HCT116 (cell line): ENCODE results near the gene SHISA3. TPM values are rescaled to one million over a fixed set of nuclear protein-coding genes. Genes with fewer than 3 reads are reported as not detected.

Source experiments
- ATAC-seq: fragments of 200-7000 bp; cut with Tn5 transposase; 2 replicates; pipeline ENCODE4 v1.9.1; 2020; ENCODE audit warnings: mild to moderate bottlenecking, moderate library complexity
- BruUV-seq: library from RNA; stranded (reverse); fragments of 400-500 nt; replicated peaks from 2 replicates; lab custom pipeline; 2021; lab: Mats Ljungman, UMichigan
- CTCF ChIA-PET: fragments of 300-600 bp; sonication (Branson Sonifier 250); formaldehyde crosslinking; loops from one replicate; lab custom pipeline; 2021; ENCODE audit warnings: antibody characterized with exemption; lab: Charles Lee
- POLR2A ChIA-PET: fragments of 300-600, 350-600 bp; sonication (Branson Sonifier 250); formaldehyde crosslinking; loops from one replicate; lab custom pipeline; 2021; ENCODE audit warnings: antibody characterized with exemption; lab: Charles Lee
- RAD21 ChIA-PET, 2 experiments: fragments of 300-600 bp; sonication (Branson Sonifier 250); formaldehyde crosslinking; loops; one replicate each; lab custom pipeline; 2023; ENCODE audit warnings: low total read pairs in 2 of 2; ENCODE audit not compliant: uncharacterized antibody in 2 of 2, unreplicated experiment in 2 of 2, low non-redundant PET in 1 of 2; lab: Charles Lee
- DNase-seq: peaks from one replicate; pipeline ENCODE4 v3.0.0-alpha.2; 2010; ENCODE audit warnings: low read depth, low spot score
- H2AFZ ChIP-seq: fragments of 200-600 bp; shearing (Covaris generic), sonication (generic); 2 replicates; pipeline ENCODE4 v1.6.1; 2017; ENCODE audit warnings: low read depth, mixed run types, mixed read lengths, antibody characterized with exemption, low read length; ENCODE audit not compliant: poor library complexity, severe bottlenecking
- H3K27ac ChIP-seq: 2 replicates; pipeline ENCODE4 v1.5.1; 2012; ENCODE audit warnings: low read depth, low read length
- H3K27me3 ChIP-seq: fragments of 200-600 bp; sonication (generic); 2 replicates; pipeline ENCODE4 v1.6.1; 2016; ENCODE audit warnings: mixed run types, low read length, mixed read lengths; ENCODE audit not compliant: insufficient read depth
- H3K36me3 ChIP-seq, 2 experiments: fragments of 200-500 bp in 1 of 2; fragments of 200-600 bp in 1 of 2; sonication (Bioruptor generic) in 1 of 2; sonication (generic) in 1 of 2; 2 replicates each; pipeline versions ENCODE4 v1.5.1 to v1.6.1; 2014 to 2016; ENCODE audit warnings: low read length in 2 of 2, inconsistent platforms in 1 of 2, mixed read lengths in 1 of 2, mixed run types in 1 of 2; ENCODE audit not compliant: insufficient read depth in 2 of 2, control insufficient read depth in 1 of 2
- H3K4me1 ChIP-seq, 2 experiments: fragments of 200-600 bp in 1 of 2; sonication (generic) in 1 of 2; 2 replicates each; pipeline versions ENCODE4 v1.5.1 to v1.6.1; 2012 to 2017; ENCODE audit warnings: low read length in 2 of 2, inconsistent platforms in 1 of 2, mild to moderate bottlenecking in 1 of 2, mixed read lengths in 1 of 2, mixed run types in 1 of 2, moderate library complexity in 1 of 2; ENCODE audit not compliant: insufficient read depth in 2 of 2, control insufficient read depth in 1 of 2
- H3K4me2 ChIP-seq: fragments of 200-600 bp; sonication (generic); 2 replicates; pipeline ENCODE4 v1.6.1; 2017; ENCODE audit warnings: mixed run types, low read length, mixed read lengths
- H3K4me3 ChIP-seq, 2 experiments: fragments of 200-600 bp in 1 of 2; sonication (generic) in 1 of 2; replicated peaks in 1 of 2; 2 replicates each; pipeline ENCODE4 v1.5.1; 2011 to 2016; ENCODE audit warnings: low read length in 2 of 2, control low read depth in 1 of 2, low read depth in 1 of 2, mild to moderate bottlenecking in 1 of 2, mixed read lengths in 1 of 2, mixed run types in 1 of 2
- H3K79me2 ChIP-seq: fragments of 200-600 bp; sonication (generic); 2 replicates; pipeline ENCODE4 v1.6.1; 2017; ENCODE audit warnings: mild to moderate bottlenecking, mixed run types, low read length, moderate library complexity, mixed read lengths; ENCODE audit not compliant: insufficient read depth
- H3K9ac ChIP-seq: fragments of 200-600 bp; sonication (generic); 2 replicates; pipeline ENCODE4 v1.6.1; 2016; ENCODE audit warnings: low read length, mixed read lengths
- H3K9me2 ChIP-seq: fragments of 200-600 bp; sonication (generic), shearing (Covaris generic); 2 replicates; pipeline ENCODE4 v1.6.1; 2017; ENCODE audit warnings: mixed run types, mild to moderate bottlenecking, moderate library complexity; ENCODE audit not compliant: insufficient read depth
- H3K9me3 ChIP-seq, 2 experiments: fragments of 200-500 bp in 1 of 2; fragments of 200-600 bp in 1 of 2; sonication (Bioruptor generic) in 1 of 2; sonication (generic) in 1 of 2; 2 replicates each; pipeline ENCODE4 v1.6.1; 2014 to 2017; ENCODE audit warnings: low read length in 2 of 2, mixed read lengths in 2 of 2, inconsistent platforms in 1 of 2, low read depth in 1 of 2, mild to moderate bottlenecking in 1 of 2, mixed run types in 1 of 2, moderate library complexity in 1 of 2; ENCODE audit not compliant: control insufficient read depth in 1 of 2, insufficient read depth in 1 of 2
- H4K20me1 ChIP-seq: fragments of 200-600 bp; sonication (generic), shearing (Covaris generic); 2 replicates; pipeline ENCODE4 v1.6.1; 2017; ENCODE audit warnings: mixed run types, mild to moderate bottlenecking, moderate library complexity; ENCODE audit not compliant: insufficient read depth
- CBX3 ChIP-seq: IDR thresholded peaks from 2 replicates; pipeline ENCODE4 v1.6.1; 2012; ENCODE audit warnings: low read depth
- ELF1 ChIP-seq: IDR thresholded peaks from 2 replicates; pipeline ENCODE4 v1.6.1; 2012; ENCODE audit warnings: low read depth, borderline replicate concordance
- EZH2 ChIP-seq: fragments of 200-600 bp; sonication (generic); IDR thresholded peaks from 2 replicates; pipeline ENCODE4 v1.6.1; 2017; ENCODE audit warnings: antibody characterized with exemption, mixed run types
- FOSL1 ChIP-seq: IDR thresholded peaks from 2 replicates; pipeline ENCODE4 v1.6.1; 2012; ENCODE audit warnings: low read depth
- JUND ChIP-seq: IDR thresholded peaks from 2 replicates; pipeline ENCODE4 v1.6.1; 2012
- POLR2A ChIP-seq: IDR thresholded peaks from 2 replicates; pipeline ENCODE4 v1.7.0; 2011; ENCODE audit warnings: borderline replicate concordance; ENCODE audit not compliant: insufficient read depth, insufficient read length; ENCODE audit errors: extremely low read depth
- POLR2AphosphoS5 ChIP-seq: IDR thresholded peaks from 2 replicates; pipeline ENCODE4 v1.6.1; 2011; ENCODE audit warnings: mild to moderate bottlenecking, low read depth, low read length, moderate library complexity
- RAD21 ChIP-seq: IDR thresholded peaks from 2 replicates; pipeline ENCODE4 v1.6.1; 2012; ENCODE audit warnings: low read depth, mild to moderate bottlenecking
- SP1 ChIP-seq: IDR thresholded peaks from 2 replicates; pipeline ENCODE4 v1.6.1; 2012; ENCODE audit warnings: low read depth
- intact Hi-C: fragments of 100-400 bp; cut with micrococcal nuclease; formaldehyde crosslinking; loops from 2 replicates; pipeline ENCODE4 v1.10.0; 2022
- total RNA-seq: library from RNA; stranded (reverse); gene quantifications from one replicate; pipeline ENCODE4 v1.2.1, GENCODE V29; 2021; ENCODE audit not compliant: unreplicated experiment
- TF ChIP-seq, protein P1 (sequence below): IDR thresholded peaks from 2 replicates; pipeline ENCODE4 v1.6.1; 2011; ENCODE audit warnings: mild to moderate bottlenecking, low read length, moderate library complexity; ENCODE audit not compliant: insufficient replicate concordance; ENCODE audit errors: extremely low read depth
- TF ChIP-seq, protein P2 (sequence below): IDR thresholded peaks from 2 replicates; pipeline ENCODE4 v1.6.1; 2012; ENCODE audit warnings: low read depth
- TF ChIP-seq, protein P3 (sequence below): IDR thresholded peaks from 2 replicates; pipeline ENCODE4 v1.6.1; 2012

The SHISA3 gene
- total RNA-seq, 1 experiment from 2014 or later = not detected

DNA sequence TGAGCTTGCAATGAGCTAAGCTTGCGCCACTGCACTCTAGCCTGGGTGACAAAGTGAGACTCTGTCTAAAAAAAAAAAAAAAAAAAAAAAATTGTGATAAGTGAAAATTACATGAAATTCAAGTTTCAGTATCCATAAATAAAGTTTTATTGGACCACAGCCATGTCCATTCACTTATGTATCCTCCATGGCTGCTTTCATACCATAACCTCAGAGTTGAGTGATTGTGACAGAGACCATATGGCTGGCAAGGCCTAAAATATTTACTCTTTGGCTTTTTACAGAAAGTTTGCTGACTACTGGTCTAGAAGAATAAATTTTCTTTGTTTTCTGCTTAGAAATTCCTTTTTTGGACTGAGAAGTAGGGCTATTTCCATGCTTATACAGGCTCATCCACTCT, 11.8 kb upstream of the SHISA3 start:
- BruUV-seq = no TSS peak
- RAD21 ChIA-PET = no interaction called here

DNA sequence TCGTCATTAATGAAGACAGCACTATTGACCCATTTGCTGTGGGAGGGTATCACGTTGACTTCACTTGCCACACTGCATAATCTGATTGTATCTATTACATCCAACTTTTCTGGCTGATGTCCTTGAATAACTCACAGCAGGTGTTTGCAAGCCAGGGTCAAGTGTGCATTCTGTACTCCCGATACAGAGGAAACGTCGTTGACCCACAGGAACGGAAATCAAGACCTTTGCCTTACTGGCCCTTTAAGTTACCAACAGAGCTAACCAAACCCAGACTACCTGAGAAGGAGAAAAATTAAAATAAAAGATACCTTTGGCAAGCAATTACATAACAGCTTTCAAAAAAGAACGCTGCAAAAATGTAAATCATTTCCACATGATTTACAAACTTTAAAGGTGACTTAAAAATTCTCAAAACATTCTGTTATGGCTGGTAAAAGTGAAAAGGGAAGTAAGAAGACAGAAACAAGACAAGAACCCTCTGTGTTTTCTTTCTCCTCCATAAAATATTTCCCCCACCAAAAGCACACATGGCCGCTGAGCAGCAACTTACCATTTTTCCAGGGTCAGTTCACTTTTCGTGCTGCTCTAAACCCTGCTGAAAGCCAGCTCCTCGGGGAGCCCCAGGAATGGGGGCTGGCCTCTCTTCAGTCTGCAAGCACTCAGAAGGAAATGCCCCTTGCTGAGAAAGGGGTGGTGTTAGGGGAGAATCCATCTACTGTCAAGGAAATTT, 6.5 kb upstream of the SHISA3 start:
- BruUV-seq = no TSS peak
- intact Hi-C loops = no loop called here
- Histone ChIP-seq H3K9me3 (no peaks in the 10 kb centered on the region), H3K27ac (no peak overlapping the region), H3K27me3 (no peaks in the 10 kb centered on the region), H2AFZ (no peak overlapping the region), H3K9ac (no peak overlapping the region), H3K9me2 (no peaks in the 10 kb centered on the region), H3K4me2 (no peak overlapping the region), H4K20me1 (no peaks in the 10 kb centered on the region), H3K79me2 (no peaks in the 10 kb centered on the region), H3K36me3 (no peaks in the 10 kb centered on the region), H3K4me1 (no peaks in the 10 kb centered on the region), H3K4me3 (no peak overlapping the region)
- ChIA-PET POLR2A (no interaction called here), CTCF (no interaction called here), RAD21 (no interaction called here)
- no peak for TF ChIP-seq CBX3
- no peak for TF ChIP-seq ELF1
- TF ChIP-seq FOSL1 = no peak
- TF ChIP-seq SP1 = no peak
- TF ChIP-seq POLR2AphosphoS5 = no peak
- TF ChIP-seq, protein P1, sequence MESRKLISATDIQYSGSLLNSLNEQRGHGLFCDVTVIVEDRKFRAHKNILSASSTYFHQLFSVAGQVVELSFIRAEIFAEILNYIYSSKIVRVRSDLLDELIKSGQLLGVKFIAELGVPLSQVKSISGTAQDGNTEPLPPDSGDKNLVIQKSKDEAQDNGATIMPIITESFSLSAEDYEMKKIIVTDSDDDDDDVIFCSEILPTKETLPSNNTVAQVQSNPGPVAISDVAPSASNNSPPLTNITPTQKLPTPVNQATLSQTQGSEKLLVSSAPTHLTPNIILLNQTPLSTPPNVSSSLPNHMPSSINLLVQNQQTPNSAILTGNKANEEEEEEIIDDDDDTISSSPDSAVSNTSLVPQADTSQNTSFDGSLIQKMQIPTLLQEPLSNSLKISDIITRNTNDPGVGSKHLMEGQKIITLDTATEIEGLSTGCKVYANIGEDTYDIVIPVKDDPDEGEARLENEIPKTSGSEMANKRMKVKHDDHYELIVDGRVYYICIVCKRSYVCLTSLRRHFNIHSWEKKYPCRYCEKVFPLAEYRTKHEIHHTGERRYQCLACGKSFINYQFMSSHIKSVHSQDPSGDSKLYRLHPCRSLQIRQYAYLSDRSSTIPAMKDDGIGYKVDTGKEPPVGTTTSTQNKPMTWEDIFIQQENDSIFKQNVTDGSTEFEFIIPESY = no peak
- TF ChIP-seq POLR2A = no peak
- no peak for TF ChIP-seq EZH2
- TF ChIP-seq RAD21 = no peak
- TF ChIP-seq, protein P2, sequence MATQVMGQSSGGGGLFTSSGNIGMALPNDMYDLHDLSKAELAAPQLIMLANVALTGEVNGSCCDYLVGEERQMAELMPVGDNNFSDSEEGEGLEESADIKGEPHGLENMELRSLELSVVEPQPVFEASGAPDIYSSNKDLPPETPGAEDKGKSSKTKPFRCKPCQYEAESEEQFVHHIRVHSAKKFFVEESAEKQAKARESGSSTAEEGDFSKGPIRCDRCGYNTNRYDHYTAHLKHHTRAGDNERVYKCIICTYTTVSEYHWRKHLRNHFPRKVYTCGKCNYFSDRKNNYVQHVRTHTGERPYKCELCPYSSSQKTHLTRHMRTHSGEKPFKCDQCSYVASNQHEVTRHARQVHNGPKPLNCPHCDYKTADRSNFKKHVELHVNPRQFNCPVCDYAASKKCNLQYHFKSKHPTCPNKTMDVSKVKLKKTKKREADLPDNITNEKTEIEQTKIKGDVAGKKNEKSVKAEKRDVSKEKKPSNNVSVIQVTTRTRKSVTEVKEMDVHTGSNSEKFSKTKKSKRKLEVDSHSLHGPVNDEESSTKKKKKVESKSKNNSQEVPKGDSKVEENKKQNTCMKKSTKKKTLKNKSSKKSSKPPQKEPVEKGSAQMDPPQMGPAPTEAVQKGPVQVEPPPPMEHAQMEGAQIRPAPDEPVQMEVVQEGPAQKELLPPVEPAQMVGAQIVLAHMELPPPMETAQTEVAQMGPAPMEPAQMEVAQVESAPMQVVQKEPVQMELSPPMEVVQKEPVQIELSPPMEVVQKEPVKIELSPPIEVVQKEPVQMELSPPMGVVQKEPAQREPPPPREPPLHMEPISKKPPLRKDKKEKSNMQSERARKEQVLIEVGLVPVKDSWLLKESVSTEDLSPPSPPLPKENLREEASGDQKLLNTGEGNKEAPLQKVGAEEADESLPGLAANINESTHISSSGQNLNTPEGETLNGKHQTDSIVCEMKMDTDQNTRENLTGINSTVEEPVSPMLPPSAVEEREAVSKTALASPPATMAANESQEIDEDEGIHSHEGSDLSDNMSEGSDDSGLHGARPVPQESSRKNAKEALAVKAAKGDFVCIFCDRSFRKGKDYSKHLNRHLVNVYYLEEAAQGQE = no peak
- ATAC-seq = no peak
- DNase-seq = no peak

More for the DNA sequence above, 11.8 kb upstream of the SHISA3 start:
- Histone ChIP-seq H3K36me3 (no peaks in the 10 kb centered on the region), H3K27ac (no peak overlapping the region), H3K79me2 (no peaks in the 10 kb centered on the region), H4K20me1 (no peaks in the 10 kb centered on the region), H3K4me1 (no peaks in the 10 kb centered on the region), H3K4me2 (no peak overlapping the region), H3K9me3 (no peaks in the 10 kb centered on the region), H3K9ac (no peak overlapping the region), H2AFZ (no peak overlapping the region)
- DNase-seq (no peak), ATAC-seq (no peak)
- POLR2A ChIA-PET = no interaction called here
- TF ChIP-seq JUND = no peak
- TF ChIP-seq FOSL1 = no peak
- TF ChIP-seq, protein P3, sequence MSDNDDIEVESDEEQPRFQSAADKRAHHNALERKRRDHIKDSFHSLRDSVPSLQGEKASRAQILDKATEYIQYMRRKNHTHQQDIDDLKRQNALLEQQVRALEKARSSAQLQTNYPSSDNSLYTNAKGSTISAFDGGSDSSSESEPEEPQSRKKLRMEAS = no peak
- TF ChIP-seq, all 23 proteins: peak for 0
- H3K4me3 ChIP-seq = no peak overlapping the region
- intact Hi-C loops = no loop called here
- CTCF ChIA-PET = no interaction called here
- no peaks in the 10 kb centered on the region for H3K9me2 ChIP-seq
- H3K27me3 ChIP-seq = no peaks in the 10 kb centered on the region; the same call in 1 of the 2 replicates
